Lung microvascular endothelial cell (primary cell): ENCODE data around the gene NRIP3. TPM values are rescaled to one million over a fixed set of nuclear protein-coding genes. Genes with fewer than 3 reads are reported as not detected.
A peak's percentile ranks its signal among the peaks of the same experiment; 100 is the strongest.

Experiments
- DNase-seq, 2 donors: peaks; one replicate each; pipeline versions ENCODE4 v3.0.0 to v3.0.0-alpha.2; 2010; ENCODE audit warnings: low read depth in 2 of 2
- total RNA-seq: library from RNA; depleted of rRNA; stranded (reverse); fragments of >200 nt; gene quantifications from 2 replicates; pipeline ENCODE4 v1.2.1, GENCODE V29; 2014

The NRIP3 gene
- 0.20 and 1.5 TPM in 2 replicates for total RNA-seq

GRCh38 chr11:9003573-9004182, at the start of gene NRIP3:
NRIP3 (minus strand) TSS chr11:9004001; CDS start chr11:9003935, 66 bp downstream.
- DNase-seq = peak; percentile 56 to 68

GRCh38 chr11:9052316-9052715, 48.5 kb upstream of the NRIP3 start:
- no peak for DNase-seq

- no peak for DNase-seq
These were observed 46.2 kb upstream of the NRIP3 start for GRCh38 chr11:9049959-9050358.

- no peak for DNase-seq
These were observed 44.2 kb upstream of the NRIP3 start for GRCh38 chr11:9047964-9048523.

GRCh38 chr11:9046481-9046880, 42.7 kb upstream of the NRIP3 start:
- no peak for DNase-seq

- no peak for DNase-seq
These were observed 38.7 kb upstream of the NRIP3 start for GRCh38 chr11:9042488-9042887.

- no peak for DNase-seq
These were observed 37.9 kb upstream of the NRIP3 start for GRCh38 chr11:9041747-9042146.

- DNase-seq = no peak
These were observed 36.6 kb upstream of the NRIP3 start for GRCh38 chr11:9040410-9040809.

- no peak for DNase-seq
These were observed 36.1 kb upstream of the NRIP3 start for GRCh38 chr11:9039863-9040262.

GRCh38 chr11:9039198-9039597, 35.4 kb upstream of the NRIP3 start:
- DNase-seq = no peak

GRCh38 chr11:9038541-9038940, 34.7 kb upstream of the NRIP3 start:
- no peak for DNase-seq

GRCh38 chr11:9037963-9038362, 34.2 kb upstream of the NRIP3 start:
- DNase-seq = no peak

- no peak for DNase-seq
These were observed 33.4 kb upstream of the NRIP3 start for GRCh38 chr11:9037046-9037780.

GRCh38 chr11:9030601-9031000, 26.8 kb upstream of the NRIP3 start:
- no peak for DNase-seq

GRCh38 chr11:9029422-9029821, 25.6 kb upstream of the NRIP3 start:
- no peak for DNase-seq

GRCh38 chr11:9028581-9028980, 24.8 kb upstream of the NRIP3 start:
- no peak for DNase-seq

- no peak for DNase-seq
These were observed 21.5 kb upstream of the NRIP3 start for GRCh38 chr11:9025101-9025850.

GRCh38 chr11:9022961-9023680, 19.3 kb upstream of the NRIP3 start:
- no peak for DNase-seq

- DNase-seq = no peak
These were observed 17.1 kb upstream of the NRIP3 start for GRCh38 chr11:9020916-9021315.

- DNase-seq = no peak
These were observed 16.1 kb upstream of the NRIP3 start for GRCh38 chr11:9019861-9020260.

GRCh38 chr11:9017773-9018172, 14.0 kb upstream of the NRIP3 start:
- DNase-seq = no peak
